ENCODE data around the gene FBXO31. TPM values are rescaled to one million over a fixed set of nuclear protein-coding genes. Genes with fewer than 3 reads are reported as not detected.
"Not testable (repeated sequence)": the region's sequence is repeated elsewhere in the genome, so short reads cannot be mapped to it uniquely, and the experiment has no call there.

FBXO31 gene
- total RNA-seq, 6 donors from 2014 or later: 15.9 to 103 (median 31.4) TPM

- Histone ChIP-seq H3K4me1 (peaks cover 9 to 15% (median 10%) of the 10 kb centered on the region in 4 donors), H3K36me3 (peaks cover 9 to 67% (median 40%) of the 10 kb centered on the region in 4 donors), H3K27ac (no peak overlapping the region), H3K4me3 (no peak overlapping the region), H3K27me3 (no peaks in the 10 kb centered on the region), H3K9me3 (no peaks in the 10 kb centered on the region)
- no peak for ATAC-seq (ENCODE audit: low FRiP score in 2 of 2)
- DNase-seq: no peak
- 95 to 99% methylated on average over 5 of the region's 5 CpGs for WGBS, 2 donors
- TF ChIP-seq POLR2A (IDR thresholded peaks at IDR 0.05): no peak
- no peak for TF ChIP-seq POLR2AphosphoS5 (IDR thresholded peaks at IDR 0.05)
- no peak for TF ChIP-seq EP300 (IDR thresholded peaks at IDR 0.05)
- TF ChIP-seq, protein P1, sequence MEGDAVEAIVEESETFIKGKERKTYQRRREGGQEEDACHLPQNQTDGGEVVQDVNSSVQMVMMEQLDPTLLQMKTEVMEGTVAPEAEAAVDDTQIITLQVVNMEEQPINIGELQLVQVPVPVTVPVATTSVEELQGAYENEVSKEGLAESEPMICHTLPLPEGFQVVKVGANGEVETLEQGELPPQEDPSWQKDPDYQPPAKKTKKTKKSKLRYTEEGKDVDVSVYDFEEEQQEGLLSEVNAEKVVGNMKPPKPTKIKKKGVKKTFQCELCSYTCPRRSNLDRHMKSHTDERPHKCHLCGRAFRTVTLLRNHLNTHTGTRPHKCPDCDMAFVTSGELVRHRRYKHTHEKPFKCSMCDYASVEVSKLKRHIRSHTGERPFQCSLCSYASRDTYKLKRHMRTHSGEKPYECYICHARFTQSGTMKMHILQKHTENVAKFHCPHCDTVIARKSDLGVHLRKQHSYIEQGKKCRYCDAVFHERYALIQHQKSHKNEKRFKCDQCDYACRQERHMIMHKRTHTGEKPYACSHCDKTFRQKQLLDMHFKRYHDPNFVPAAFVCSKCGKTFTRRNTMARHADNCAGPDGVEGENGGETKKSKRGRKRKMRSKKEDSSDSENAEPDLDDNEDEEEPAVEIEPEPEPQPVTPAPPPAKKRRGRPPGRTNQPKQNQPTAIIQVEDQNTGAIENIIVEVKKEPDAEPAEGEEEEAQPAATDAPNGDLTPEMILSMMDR (IDR thresholded peaks at IDR 0.05): no peak
Observed at GRCh38 chr16:87340198-87340597, 43.4 kb downstream of the FBXO31 start.

DNA sequence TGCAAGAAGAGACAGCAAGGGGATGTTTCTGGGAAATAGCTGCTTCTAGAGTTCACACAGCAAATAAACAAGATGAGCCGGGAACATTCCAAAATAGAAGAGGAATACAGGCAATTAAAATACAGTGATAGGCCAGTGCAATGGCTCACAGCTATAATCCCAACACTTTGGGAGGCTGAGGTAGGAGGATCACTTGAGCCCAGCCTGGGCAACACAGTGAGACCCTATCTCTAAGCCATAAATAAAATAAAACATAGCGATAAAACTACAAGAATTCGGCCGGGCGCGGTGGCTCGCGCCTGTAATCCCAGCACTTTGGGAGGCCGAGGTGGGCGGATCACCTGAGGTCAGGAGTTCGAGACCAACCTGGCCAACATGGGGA lies 43.9 kb downstream of the FBXO31 start:
- not testable (repeated sequence) for H3K27me3 ChIP-seq; ATAC-seq (ENCODE audit: low FRiP score in 2 of 2); H3K4me1 ChIP-seq; H3K27ac ChIP-seq; H3K4me3 ChIP-seq; H3K9me3 ChIP-seq
- peaks cover 9 to 72% (median 44%) of the 10 kb centered on the region in 4 donors for H3K36me3 ChIP-seq
- peak in 1 of 2 donors; percentile 42 for DNase-seq
- 95 to 97% methylated on average over 11 of the region's 11 CpGs for WGBS, 2 donors

- Histone ChIP-seq H3K4me3 (no peak overlapping the region), H3K4me1 (peaks cover 0 to 5% (median 1%) of the 10 kb centered on the region in 4 donors), H3K27me3 (no peaks in the 10 kb centered on the region), H3K27ac (no peak overlapping the region), H3K36me3 (peaks cover 9 to 77% (median 48%) of the 10 kb centered on the region in 4 donors), H3K9me3 (no peaks in the 10 kb centered on the region)
- WGBS, 2 donors: 92 to 98% methylated on average over 14 to 17 of the region's 17 CpGs
- DNase-seq: peak in 1 of 2 donors; percentile 39
- TF ChIP-seq, protein P1 (IDR thresholded peaks at IDR 0.05): no peak
- TF ChIP-seq EP300 (IDR thresholded peaks at IDR 0.05) (no peak), POLR2AphosphoS5 (IDR thresholded peaks at IDR 0.05) (no peak), POLR2A (IDR thresholded peaks at IDR 0.05) (no peak)
- no peak for ATAC-seq (ENCODE audit: low FRiP score in 2 of 2)
Observed at GRCh38 chr16:87339086-87339723, 44.4 kb downstream of the FBXO31 start.

GRCh38 chr16:87338155-87338765 lies 45.3 kb downstream of the FBXO31 start:
- 86 to 92% methylated on average over 12 to 18 of the region's 18 CpGs for WGBS, 2 donors
- Histone ChIP-seq H3K9me3 (no peaks in the 10 kb centered on the region), H3K27me3 (no peaks in the 10 kb centered on the region), H3K4me3 (no peak overlapping the region), H3K27ac (no peak overlapping the region), H3K36me3 (peaks cover 11 to 79% (median 52%) of the 10 kb centered on the region in 4 donors), H3K4me1 (no peaks in the 10 kb centered on the region)
- ATAC-seq (ENCODE audit: low FRiP score in 2 of 2): no peak
- TF ChIP-seq POLR2A (IDR thresholded peaks at IDR 0.05) (no peak), POLR2AphosphoS5 (IDR thresholded peaks at IDR 0.05) (no peak), EP300 (IDR thresholded peaks at IDR 0.05) (no peak)
- TF ChIP-seq, protein P1 (IDR thresholded peaks at IDR 0.05): no peak
- DNase-seq: peak in 1 of 2 donors; percentile 57

DNA sequence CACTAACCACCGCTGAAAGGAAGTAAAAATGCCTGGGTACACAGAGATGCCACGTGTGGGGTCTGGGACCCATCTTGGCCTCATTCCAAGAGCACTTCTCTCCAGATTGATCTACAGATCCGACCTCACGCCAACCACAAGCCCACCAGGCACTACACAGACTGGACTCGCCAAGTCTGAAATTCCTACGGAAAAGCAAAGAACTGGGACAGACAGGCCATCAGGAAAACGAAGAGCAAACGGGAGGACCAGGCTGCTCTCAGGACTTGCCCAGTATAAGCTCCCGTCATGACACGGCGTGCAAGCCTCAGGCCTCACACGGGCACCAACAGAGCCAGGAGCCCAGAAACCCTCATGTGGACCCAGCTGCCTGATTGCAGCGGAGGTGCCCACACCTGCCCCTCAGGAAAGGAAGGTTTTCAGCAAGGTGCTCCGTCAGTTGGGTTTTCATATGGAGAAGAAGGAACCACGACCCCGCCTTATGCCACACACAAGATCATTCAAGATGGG lies 46.3 kb downstream of the FBXO31 start:
- Histone ChIP-seq H3K4me3 (no peak overlapping the region), H3K9me3 (no peaks in the 10 kb centered on the region), H3K36me3 (peaks cover 6 to 79% (median 49%) of the 10 kb centered on the region in 4 donors), H3K27me3 (no peaks in the 10 kb centered on the region), H3K4me1 (no peaks in the 10 kb centered on the region), H3K27ac (no peak overlapping the region)
- 71 to 84% methylated on average over 15 to 16 of the region's 16 CpGs for WGBS, 2 donors
- no peak for ATAC-seq (ENCODE audit: low FRiP score in 2 of 2)
- TF ChIP-seq EP300 (IDR thresholded peaks at IDR 0.05) (no peak), POLR2AphosphoS5 (IDR thresholded peaks at IDR 0.05) (no peak), POLR2A (IDR thresholded peaks at IDR 0.05) (no peak)
- TF ChIP-seq, protein P1 (IDR thresholded peaks at IDR 0.05): no peak
- no peak for DNase-seq
